Superior temporal gyrus (tissue), 1 donor: ENCODE data around the gene COL5A3.
"Not testable (repeated sequence)": the region's sequence is repeated elsewhere in the genome, so short reads cannot be mapped to it uniquely, and the experiment has no call there.

Source experiments
- DNase-seq: peaks from one replicate; pipeline ENCODE4 v3.0.0-alpha.2; 2016; ENCODE audit errors: extremely low spot score

COL5A3 gene

DNA sequence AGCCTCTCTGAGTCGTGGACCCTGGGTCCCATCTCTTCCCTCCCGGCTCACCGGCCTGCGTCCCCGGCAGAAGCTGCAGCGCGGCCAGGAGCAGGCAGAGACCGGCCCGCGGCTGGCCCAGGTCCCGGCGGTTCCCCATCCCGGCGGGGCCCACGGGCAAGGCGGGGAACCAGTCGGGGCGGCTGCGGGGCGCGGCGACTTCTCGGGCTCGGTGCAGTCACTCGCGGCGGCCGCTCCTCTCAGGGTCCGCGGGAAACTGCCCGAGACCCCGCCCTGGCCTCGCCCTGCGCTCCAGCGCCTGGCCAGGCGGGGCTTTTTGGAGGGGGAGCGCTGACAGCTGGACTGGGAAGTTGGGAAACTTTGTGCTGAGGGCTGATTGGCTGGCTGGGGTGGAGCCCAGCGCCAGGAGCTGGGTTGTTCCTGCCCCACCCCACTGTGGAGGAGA, at the start of gene COL5A3:
COL5A3 (minus strand) TSS at position 258 of the 445 bp plus-strand sequence; CDS start at position 139, 119 bp downstream.
- no peak for DNase-seq

GRCh38 chr19:10052602-10053360, 42.5 kb upstream of the COL5A3 start:
- no peak for DNase-seq

GRCh38 chr19:10049626-10050025, 39.3 kb upstream of the COL5A3 start:
- no peak for DNase-seq

- DNase-seq, result no peak
Observed at GRCh38 chr19:10045371-10045770, 35.1 kb upstream of the COL5A3 start.

GRCh38 chr19:10044390-10044789, 34.1 kb upstream of the COL5A3 start:
- DNase-seq, result no peak

GRCh38 chr19:10043286-10043927, 33.1 kb upstream of the COL5A3 start:
- DNase-seq, result no peak

DNA sequence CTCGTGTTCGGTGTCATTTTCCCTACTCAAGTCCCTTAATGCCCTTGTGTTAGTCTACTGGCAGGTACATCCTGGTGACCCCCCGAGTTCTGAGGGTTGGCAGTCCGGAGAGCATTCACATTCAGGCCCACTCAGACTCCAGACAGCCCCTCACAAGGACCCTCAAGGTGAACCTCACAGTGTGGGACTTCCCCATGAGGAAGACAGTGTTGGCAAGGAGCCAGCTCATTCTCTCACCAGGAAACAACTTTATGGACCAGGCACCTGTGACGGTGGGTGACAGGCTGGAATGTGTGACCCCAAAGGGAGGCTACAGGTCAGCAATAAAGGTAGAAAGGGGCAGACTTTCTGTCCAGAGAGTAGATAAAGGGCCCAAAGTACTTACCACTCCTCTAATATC, 27.5 kb upstream of the COL5A3 start:
- DNase-seq, result no peak

DNA sequence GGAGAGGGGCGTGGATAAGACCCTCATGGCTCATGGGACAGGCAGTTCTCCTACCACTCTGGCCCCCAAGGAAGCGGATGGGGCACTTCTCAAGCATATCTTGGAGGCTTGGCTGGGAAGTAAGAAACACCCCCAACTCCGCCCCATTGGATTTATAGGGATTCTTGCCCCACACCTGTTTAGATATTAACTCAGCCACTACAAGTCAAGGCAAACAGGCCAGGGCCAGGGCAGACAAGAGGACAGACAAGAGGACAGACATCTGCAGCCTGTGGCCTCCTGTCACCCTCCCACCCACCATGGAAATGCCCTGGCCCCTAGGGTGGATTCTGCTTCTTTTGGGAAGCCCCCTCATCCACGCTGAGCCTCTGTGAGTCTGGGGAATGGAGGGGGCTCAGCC, 27.1 kb upstream of the COL5A3 start:
- DNase-seq, result no peak

- no peak for DNase-seq
Observed at GRCh38 chr19:10036601-10037071, 26.3 kb upstream of the COL5A3 start.

DNA sequence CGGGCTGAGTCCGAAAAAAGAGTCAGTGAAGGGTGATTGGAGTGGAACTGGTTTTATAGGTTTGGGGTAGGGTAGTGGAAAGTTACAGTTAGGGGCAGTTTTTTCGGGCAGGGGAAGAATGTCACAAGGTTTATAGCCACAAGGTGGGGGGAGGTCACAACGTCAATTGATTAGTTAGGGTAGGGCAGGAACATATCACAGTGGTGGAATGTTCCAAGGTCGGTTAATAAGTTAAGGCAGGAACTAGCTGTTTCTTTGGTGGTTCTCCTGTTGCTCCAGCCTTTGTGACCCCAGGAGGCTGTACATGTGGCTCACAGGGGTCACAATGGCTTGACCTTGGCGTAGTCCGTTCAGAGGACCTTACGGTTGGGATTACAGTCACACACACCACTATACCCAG, 23.3 kb upstream of the COL5A3 start:
- DNase-seq, result no peak

DNA sequence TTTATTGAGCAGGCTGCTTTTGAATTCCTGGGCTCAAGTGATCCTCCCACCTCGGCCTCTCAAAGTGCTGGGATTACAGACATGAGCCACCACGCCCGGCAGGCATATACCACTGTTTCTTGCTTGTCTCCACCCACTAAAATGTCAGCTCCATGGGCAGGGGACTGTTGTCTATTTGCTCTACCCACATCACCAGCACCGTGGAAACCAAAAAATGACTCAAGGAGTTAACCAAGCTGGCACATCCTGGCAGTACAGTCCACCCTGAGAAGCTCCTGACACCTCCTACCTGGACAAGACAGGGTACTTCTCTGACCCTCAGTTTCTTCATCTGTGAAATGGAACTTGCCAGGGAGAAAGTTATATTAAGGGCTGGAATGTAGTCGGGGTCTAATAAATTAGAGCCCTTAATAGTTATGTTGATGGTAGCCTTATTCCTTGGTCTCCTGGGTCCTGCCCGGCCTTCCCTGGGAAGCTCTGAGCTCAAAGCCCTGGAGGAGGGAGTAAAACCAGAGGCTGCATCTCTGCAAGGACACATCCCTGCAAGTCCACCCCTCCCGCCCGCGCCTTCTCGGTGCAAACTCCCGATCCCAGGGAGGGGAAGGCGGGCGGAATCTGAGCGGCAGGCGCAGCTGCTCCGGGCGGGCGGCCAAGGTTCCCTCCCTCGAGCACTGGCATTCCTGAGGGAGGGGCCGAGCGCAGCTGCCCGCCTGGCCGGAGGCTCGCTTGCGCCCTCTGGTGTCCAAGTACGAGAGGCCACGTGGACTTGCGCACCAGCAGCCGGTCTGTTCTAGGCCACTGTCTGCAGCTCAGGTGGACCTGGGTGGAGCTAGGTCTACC, 17.1 kb upstream of the COL5A3 start:
- peak; percentile 91 for DNase-seq

DNA sequence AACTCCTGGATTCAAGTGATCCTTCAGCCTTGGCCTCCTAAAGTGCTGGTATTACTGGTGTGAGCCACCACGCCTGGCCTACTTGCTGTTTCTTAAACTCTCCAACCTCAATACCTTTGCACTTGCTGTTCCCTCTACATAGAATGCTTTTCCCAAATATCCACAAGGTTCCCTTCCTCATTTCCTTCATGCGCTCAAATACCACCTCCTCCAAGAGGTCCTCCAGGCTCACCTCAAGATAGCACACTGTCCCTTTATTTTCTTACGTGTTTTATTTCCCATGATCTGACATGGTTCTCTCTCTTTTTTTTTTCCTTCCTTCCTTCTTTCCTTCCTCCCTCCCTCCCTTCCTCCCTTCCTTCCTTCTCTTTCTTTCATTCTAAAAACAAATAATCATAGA, 16.4 kb upstream of the COL5A3 start:
- DNase-seq, result no peak

DNA sequence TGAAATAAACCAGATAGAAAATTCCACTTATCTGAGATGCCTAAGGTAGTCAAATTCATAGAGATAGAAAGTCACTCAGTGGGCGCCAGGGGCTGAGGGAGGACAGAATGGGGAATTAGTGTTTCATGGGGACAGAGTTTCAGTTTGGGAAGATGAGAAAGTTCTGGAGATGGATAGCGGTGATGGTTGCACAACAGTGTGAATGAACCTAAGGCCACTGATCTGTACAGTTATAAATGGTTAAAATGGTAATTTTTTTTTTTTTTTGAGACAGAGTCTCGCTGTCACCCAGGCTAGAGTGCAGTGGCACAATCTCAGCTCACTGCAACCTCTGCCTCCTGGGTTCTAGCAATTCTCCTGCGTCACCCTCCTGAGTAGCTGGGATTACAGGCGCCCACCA, 12.8 kb upstream of the COL5A3 start:
- DNase-seq, result not testable (repeated sequence)

DNA sequence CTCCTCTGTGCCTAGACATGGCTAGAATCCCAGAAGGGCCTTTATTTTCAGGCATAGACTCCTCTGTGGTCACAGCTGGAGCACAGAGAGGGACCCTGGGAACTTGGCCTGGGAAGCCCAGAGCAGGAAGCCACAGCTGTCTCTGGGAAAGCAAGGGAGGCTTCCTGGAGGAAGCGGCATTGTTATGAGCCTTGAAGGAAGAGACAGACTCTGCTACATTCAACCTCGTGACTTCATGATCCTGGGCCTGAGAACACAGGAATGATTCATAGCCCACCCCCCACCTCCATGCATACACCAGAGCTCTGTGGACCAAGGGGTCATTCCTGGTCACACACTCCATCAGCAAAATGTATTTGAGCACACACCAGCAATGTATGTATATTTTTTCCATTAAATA, 11.6 kb upstream of the COL5A3 start:
- DNase-seq, result no peak

DNA sequence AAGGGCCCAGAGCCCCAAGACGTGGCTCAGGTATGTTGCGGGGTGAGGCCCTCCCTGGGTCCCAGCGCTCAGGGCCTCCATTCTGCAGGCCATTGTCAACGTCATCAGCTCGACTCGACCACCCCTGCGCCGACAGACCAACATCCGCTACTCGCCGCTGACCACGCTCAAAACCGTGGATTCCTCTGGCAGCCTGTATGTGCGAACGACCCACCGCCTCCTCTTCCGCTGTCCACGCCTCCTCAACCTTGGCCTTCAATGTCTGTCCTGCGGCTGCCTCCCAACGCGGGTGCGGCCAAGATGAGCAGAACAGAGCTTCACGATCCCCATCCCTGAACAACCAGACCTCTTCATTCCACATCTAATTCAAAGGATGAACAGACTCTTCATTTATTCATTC, 11.1 kb upstream of the COL5A3 start:
- no peak for DNase-seq

GRCh38 chr19:10020851-10021250, 10.5 kb upstream of the COL5A3 start:
- DNase-seq, result no peak

DNA sequence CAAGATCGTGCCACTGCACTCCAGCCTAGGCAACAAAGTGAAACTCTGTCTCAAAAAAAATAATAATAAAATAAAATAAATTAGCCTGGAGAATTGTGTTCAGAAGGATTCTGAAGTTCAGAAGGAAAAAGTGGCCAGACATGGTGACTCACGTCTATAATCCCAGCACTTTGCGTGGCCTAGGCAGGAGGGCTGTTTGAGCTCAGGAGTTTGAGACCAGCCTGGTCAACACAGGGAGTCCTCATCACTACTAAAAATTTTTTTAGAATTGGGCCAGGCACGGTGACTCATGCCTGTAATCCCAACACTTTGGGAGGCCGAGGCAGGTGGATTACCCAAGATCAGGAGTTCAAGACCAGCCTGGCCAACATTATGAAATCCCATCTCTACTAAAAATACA, 8.9 kb upstream of the COL5A3 start:
- DNase-seq, result no peak

- DNase-seq, result no peak
Observed at GRCh38 chr19:10018786-10019185, 8.5 kb upstream of the COL5A3 start.

- DNase-seq, result no peak
Observed at GRCh38 chr19:10018263-10018662, 8.0 kb upstream of the COL5A3 start.

DNA sequence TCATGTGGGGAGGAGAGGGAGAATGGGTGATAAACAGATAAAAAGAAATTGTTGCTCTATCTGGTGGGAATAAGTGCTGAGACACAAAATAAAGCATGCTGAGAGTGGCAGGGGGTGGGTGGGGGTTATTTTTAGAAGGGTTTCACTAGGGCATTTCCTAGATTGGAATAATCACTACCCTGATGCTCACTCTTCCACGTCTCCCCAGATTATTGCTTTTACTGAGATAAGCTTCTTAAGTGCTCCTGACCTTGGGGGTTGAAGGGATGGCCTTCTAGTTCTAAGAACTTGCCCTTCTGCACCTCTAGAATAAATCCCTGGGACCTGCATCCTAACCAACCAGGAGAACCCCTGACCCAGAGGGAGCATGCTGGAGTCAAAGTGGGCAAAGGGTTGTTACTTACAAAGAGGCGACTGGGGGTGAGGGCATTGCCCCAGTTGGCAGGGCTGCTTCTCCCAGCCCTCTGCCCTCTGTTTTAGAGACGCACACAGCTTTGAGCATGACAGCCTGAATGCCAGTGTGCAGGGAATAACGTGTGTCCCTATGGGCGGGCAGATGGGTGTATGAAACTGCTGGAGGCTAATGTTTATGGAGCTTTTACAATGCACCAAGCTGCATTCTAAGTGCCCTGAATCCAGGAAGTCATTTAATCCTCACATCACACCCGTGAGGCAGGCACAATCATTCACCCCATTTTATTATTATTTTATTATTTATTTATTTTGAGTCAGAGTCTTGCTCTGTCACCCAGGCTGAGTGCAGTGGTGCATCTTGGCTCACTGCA, 3.7 kb upstream of the COL5A3 start:
- DNase-seq, result no peak

DNA sequence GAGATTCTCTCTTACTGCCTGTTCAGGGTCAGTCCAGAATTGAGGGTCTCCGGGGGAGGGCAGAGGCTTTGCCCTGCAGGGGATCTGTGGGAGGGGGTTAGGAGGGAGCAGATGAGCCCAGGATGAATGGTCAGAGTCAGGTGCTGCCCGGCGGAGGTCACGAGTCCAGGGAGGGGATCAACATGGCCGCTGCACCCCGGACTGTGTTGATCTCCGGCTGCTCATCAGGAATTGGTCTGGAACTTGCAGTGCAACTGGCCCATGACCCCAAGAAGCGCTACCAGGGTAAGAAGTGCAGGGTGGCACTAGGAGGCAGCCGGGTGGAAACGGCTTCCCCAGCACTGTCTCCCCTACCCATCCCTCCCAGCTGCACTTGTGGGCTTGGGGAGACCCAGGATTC, 3.0 kb upstream of the COL5A3 start, which contains the start of gene RDH8:
RDH8 (plus strand) TSS at position 168 of the 400 bp plus-strand sequence; CDS start at position 183, 15 bp downstream.
- no peak for DNase-seq
